Keratinocyte (primary cell): Measurements from ENCODE around the gene CFAP46. TPM values are rescaled to one million over a fixed set of nuclear protein-coding genes. Genes with fewer than 3 reads are reported as not detected.

ENCODE experiments used
- DNase-seq: peaks from one replicate; pipeline ENCODE4 v3.0.0-alpha.2; 2011; ENCODE audit warnings: low read depth, missing footprints, low spot score
- FAIRE-seq: peaks from 2 replicates; lab custom pipeline; 2011; peaks lifted over from hg19 to GRCh38; lab: Jason Lieb, UNC
- H2AFZ ChIP-seq: 2 replicates; pipeline ENCODE4 v1.6.0; 2012; ENCODE audit warnings: low read length, control low read depth, inconsistent platforms; ENCODE audit not compliant: control insufficient read depth
- H3K27ac ChIP-seq: 2 replicates; pipeline ENCODE4 v1.5.1; 2011; ENCODE audit warnings: low read length; ENCODE audit not compliant: control insufficient read depth, insufficient read depth
- H3K27me3 ChIP-seq: 3 replicates; pipeline ENCODE4 v1.6.0; 2011; ENCODE audit warnings: low read length; ENCODE audit not compliant: control insufficient read depth, insufficient read depth; ENCODE audit errors: extremely low read depth
- H3K36me3 ChIP-seq, 2 experiments: 2 replicates in 1 of 2; 3 replicates in 1 of 2; pipeline ENCODE4 v1.5.1; 2011; ENCODE audit warnings: low read length in 2 of 2, mild to moderate bottlenecking in 1 of 2; ENCODE audit not compliant: control insufficient read depth in 2 of 2, insufficient read depth in 2 of 2; ENCODE audit errors: extremely low read depth in 1 of 2
- H3K4me1 ChIP-seq: 3 replicates; pipeline ENCODE4 v1.5.1; 2011; ENCODE audit warnings: low read length; ENCODE audit not compliant: control insufficient read depth, insufficient read depth; ENCODE audit errors: extremely low read depth
- H3K4me2 ChIP-seq: 3 replicates; pipeline ENCODE4 v1.6.0; 2011; ENCODE audit warnings: low read depth, low read length; ENCODE audit not compliant: control insufficient read depth, insufficient read depth; ENCODE audit errors: extremely low read depth
- H3K4me3 ChIP-seq, 3 experiments: fragments of 200-600 bp in 1 of 3; sonication (generic) in 1 of 3; 2 replicates in 2 of 3; 3 replicates in 1 of 3; pipeline ENCODE4 v1.5.1; 2011 to 2016; ENCODE audit warnings: low read length in 3 of 3, mild to moderate bottlenecking in 3 of 3, control low read depth in 2 of 3, inconsistent platforms in 1 of 3, low read depth in 1 of 3, mixed read lengths in 1 of 3, mixed run types in 1 of 3, moderate library complexity in 1 of 3; ENCODE audit not compliant: control insufficient read depth in 2 of 3, insufficient read depth in 2 of 3; ENCODE audit errors: extremely low read depth in 1 of 3
- H3K79me2 ChIP-seq: 2 replicates; pipeline ENCODE4 v1.6.0; 2012; ENCODE audit warnings: low read length; ENCODE audit not compliant: control insufficient read depth, insufficient read depth
- H3K9ac ChIP-seq: 3 replicates; pipeline ENCODE4 v1.6.0; 2011; ENCODE audit warnings: low read length; ENCODE audit not compliant: control insufficient read depth, insufficient read depth; ENCODE audit errors: extremely low read depth
- H3K9me1 ChIP-seq: 3 replicates; pipeline ENCODE4 v1.6.0; 2011; ENCODE audit warnings: low read length; ENCODE audit not compliant: control insufficient read depth, insufficient read depth; ENCODE audit errors: extremely low read depth
- H3K9me3 ChIP-seq: 2 replicates; pipeline ENCODE4 v1.5.1; 2012; ENCODE audit warnings: low read depth, low read length; ENCODE audit not compliant: control insufficient read depth
- H4K20me1 ChIP-seq: 3 replicates; pipeline ENCODE4 v1.6.0; 2011; ENCODE audit warnings: low read length; ENCODE audit not compliant: control insufficient read depth, insufficient read depth; ENCODE audit errors: extremely low read depth
- CTCF ChIP-seq, 3 experiments: IDR thresholded peaks in 1 of 3; conservative IDR thresholded peaks in 1 of 3; optimal IDR thresholded peaks in 1 of 3; 2 replicates in 2 of 3; 3 replicates in 1 of 3; pipeline versions ENCODE3 to v1.5.1; 2011; ENCODE audit warnings: low read length in 3 of 3, mild to moderate bottlenecking in 3 of 3, moderate library complexity in 2 of 3, control low read depth in 1 of 3, inconsistent platforms in 1 of 3; ENCODE audit not compliant: insufficient read depth in 2 of 3; ENCODE audit errors: extremely low read depth in 1 of 3
- EZH2 ChIP-seq: IDR thresholded peaks from one replicate; pipeline ENCODE4 v1.6.1; 2012; ENCODE audit warnings: inconsistent platforms, mild to moderate bottlenecking, low read length, moderate library complexity
- dilution Hi-C: fragments of 300-500 bp; cut with MboI; formaldehyde crosslinking; loops from one replicate; pipeline ENCODE4 v1.7.0; 2020; ENCODE audit warnings: low sequenced_read_pairs; ENCODE audit not compliant: extremely low pct_ligation_motif_present
- polyA plus RNA-seq, 5 experiments: library from polyadenylated mRNA; depleted of rRNA in 3 of 5; stranded (reverse) in 3 of 5; stranded (forward) in 1 of 5; unstranded in 1 of 5; fragments of >200 nt; gene quantifications; 1 replicate in 1 of 5; 2 replicates in 3 of 5; 3 replicates in 1 of 5; pipeline versions ENCODE4 v1.2.1 to v1.2.3, GENCODE V29; 2011 to 2012; ENCODE audit warnings: missing spikeins in 2 of 5, low read depth in 1 of 5, low replicate concordance in 1 of 5

The CFAP46 gene
- polyA plus RNA-seq, 1 donor (not counting 4 experiments of a cell fraction or from before 2014, with no cell fraction given), result 1.00 TPM

DNA sequence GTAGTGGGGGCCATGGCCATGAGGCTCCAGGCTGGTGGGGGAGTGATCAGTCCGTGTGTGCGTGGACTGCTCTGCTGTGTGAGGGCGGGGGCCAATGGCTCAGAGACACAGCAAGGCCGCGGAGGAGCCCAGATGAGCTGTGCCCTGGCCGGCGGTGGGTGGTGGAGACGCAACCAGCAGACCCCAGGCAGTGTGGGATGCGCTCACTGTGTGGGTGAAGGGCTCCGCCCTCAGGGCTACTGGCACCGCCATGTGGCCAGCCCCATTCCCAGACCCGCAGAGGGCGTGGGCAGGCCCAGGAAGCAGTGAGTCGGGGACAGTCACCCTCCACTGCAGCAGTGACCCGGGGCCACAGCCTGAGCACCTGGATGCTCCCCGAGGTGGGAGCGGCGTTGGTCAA lies 165.5 kb downstream of the CFAP46 start:
- FAIRE-seq, result no peak
- Histone ChIP-seq H4K20me1 (no peaks in the 10 kb centered on the region), H3K9ac (no peak overlapping the region), H3K27me3 (no peaks in the 10 kb centered on the region), H3K9me1 (no peaks in the 10 kb centered on the region), H2AFZ (no peak overlapping the region), H3K27ac (no peak overlapping the region), H3K4me3 (no peak overlapping the region), H3K79me2 (no peaks in the 10 kb centered on the region), H3K9me3 (no peaks in the 10 kb centered on the region), H3K36me3 (no peaks in the 10 kb centered on the region), H3K4me1 (no peaks in the 10 kb centered on the region), H3K4me2 (no peak overlapping the region)
- dilution Hi-C loops, result no loop called here
- no peak for DNase-seq
- no peak for TF ChIP-seq CTCF (optimal IDR thresholded peaks at IDR 0.05 in 1 of 3, IDR thresholded peaks at IDR 0.05 in 1 of 3, conservative IDR thresholded peaks at IDR 0.05 in 1 of 3; ENCODE audit: extremely low read depth in 1 of 3, insufficient read depth in 2 of 3, low read length in 3 of 3)
- TF ChIP-seq EZH2, result no peak

GRCh38 chr10:132776186-132776585 lies 166.2 kb downstream of the CFAP46 start:
- Histone ChIP-seq H3K4me2 (no peak overlapping the region), H3K4me3 (no peak overlapping the region), H3K27ac (no peak overlapping the region), H3K4me1 (no peaks in the 10 kb centered on the region), H3K9ac (no peak overlapping the region), H2AFZ (no peak overlapping the region), H3K79me2 (no peaks in the 10 kb centered on the region), H3K36me3 (no peaks in the 10 kb centered on the region), H3K9me3 (peaks cover 2% of the 10 kb centered on the region), H4K20me1 (no peaks in the 10 kb centered on the region), H3K27me3 (no peaks in the 10 kb centered on the region), H3K9me1 (no peaks in the 10 kb centered on the region)
- no peak for TF ChIP-seq CTCF (optimal IDR thresholded peaks at IDR 0.05 in 1 of 3, IDR thresholded peaks at IDR 0.05 in 1 of 3, conservative IDR thresholded peaks at IDR 0.05 in 1 of 3; ENCODE audit: extremely low read depth in 1 of 3, insufficient read depth in 2 of 3, low read length in 3 of 3)
- TF ChIP-seq EZH2, result no peak
- DNase-seq, result no peak
- FAIRE-seq, result no peak
- dilution Hi-C loops, result no loop called here
